Stimulated activated CD4-positive, alpha-beta T cell treated with anti-CD3 and anti-CD28 coated beads, Interleukin-1b, Interleukin-23, amount 100 ng/mL, for 48 hours (primary cell): Measurements from ENCODE around the gene HOXA2.

ENCODE experiments used
- DNase-seq: peaks from one replicate; pipeline ENCODE4 v3.0.0-alpha.2; 2020

The HOXA2 gene

GRCh38 chr7:27102581-27103442, at the start of gene HOXA2:
Gene HOXA2, minus strand, starts transcription at chr7:27102683. Its CDS starts 183 bp downstream, at chr7:27102500.
- no peak for DNase-seq

- no peak for DNase-seq
Observed at GRCh38 chr7:27151341-27151930, 49.0 kb upstream of the HOXA2 start.

GRCh38 chr7:27150568-27151340, 48.3 kb upstream of the HOXA2 start:
- DNase-seq: peak; percentile 57

- DNase-seq: no peak
Observed at GRCh38 chr7:27149842-27150567, 47.5 kb upstream of the HOXA2 start.

- DNase-seq: no peak
Observed at GRCh38 chr7:27148756-27149641, 46.5 kb upstream of the HOXA2 start.

GRCh38 chr7:27148031-27148755, 45.7 kb upstream of the HOXA2 start:
- DNase-seq: no peak

- DNase-seq: no peak
Observed at GRCh38 chr7:27147199-27148030, 44.9 kb upstream of the HOXA2 start, which contains the start of gene HOXA6. Gene HOXA6, minus strand, starts transcription at chr7:27147774. Its CDS starts 25 bp downstream, at chr7:27147749.

- DNase-seq: no peak
Observed at GRCh38 chr7:27146491-27147198, 44.2 kb upstream of the HOXA2 start.

GRCh38 chr7:27145914-27146412, 43.5 kb upstream of the HOXA2 start:
- DNase-seq: no peak

GRCh38 chr7:27145165-27145913, 42.9 kb upstream of the HOXA2 start:
- DNase-seq: no peak

- no peak for DNase-seq
Observed at GRCh38 chr7:27144781-27145164, 42.3 kb upstream of the HOXA2 start.

GRCh38 chr7:27143950-27144780, 41.7 kb upstream of the HOXA2 start:
- DNase-seq: no peak

- no peak for DNase-seq
Observed at GRCh38 chr7:27143023-27143949, 40.8 kb upstream of the HOXA2 start, which contains the start of gene HOXA5. Gene HOXA5, minus strand, starts transcription at chr7:27143681. Its CDS starts 74 bp downstream, at chr7:27143607.

GRCh38 chr7:27142580-27143022, 40.1 kb upstream of the HOXA2 start:
- DNase-seq: no peak

GRCh38 chr7:27141923-27142579, 39.6 kb upstream of the HOXA2 start:
- DNase-seq: no peak
